Measurements from ENCODE around the gene UPK3A. TPM values are rescaled to one million over a fixed set of nuclear protein-coding genes. Genes with fewer than 3 reads are reported as not detected.
A peak's percentile ranks its signal among the peaks of the same experiment; 100 is the strongest.

Gene UPK3A
- total RNA-seq, 1 donor from 2014 or later = 0.87 TPM

DNA sequence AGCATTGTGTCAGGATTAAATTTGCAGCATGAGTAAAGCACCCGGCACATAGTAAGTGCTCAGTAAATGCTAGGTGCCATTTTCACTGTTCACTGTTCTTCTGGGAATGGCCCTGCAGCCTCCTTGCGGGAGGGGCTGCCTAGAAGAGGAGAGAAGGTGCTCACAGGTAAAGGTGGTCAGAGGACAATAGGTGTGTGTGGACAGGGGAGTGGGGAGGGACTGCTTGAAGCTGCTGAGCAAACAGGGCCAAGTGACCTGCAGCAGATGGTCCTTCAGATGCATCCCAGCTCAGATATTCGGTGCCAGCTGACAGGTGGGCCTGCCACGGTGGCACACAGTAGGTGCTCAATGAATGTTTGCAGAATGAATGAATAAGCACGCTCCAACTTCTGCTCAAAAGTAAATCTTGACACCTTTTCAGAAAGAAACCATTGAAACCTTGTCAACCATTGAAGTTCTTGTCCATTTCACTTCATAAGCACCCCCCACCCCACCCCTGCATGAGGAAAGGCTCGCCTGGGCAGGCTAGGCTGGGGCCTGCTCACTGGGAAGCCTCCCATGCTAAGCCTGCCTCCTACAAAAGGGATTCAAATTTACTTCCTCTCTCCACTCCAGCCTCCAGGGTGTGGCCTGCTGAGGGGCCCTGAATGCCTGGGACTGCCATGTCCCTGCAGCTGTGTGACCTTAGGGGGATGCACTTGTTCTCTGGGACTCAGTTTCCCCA is 45.6 kb upstream of the UPK3A start:
- DNase-seq (ENCODE audit: low spot score in 2 of 2, unreplicated experiment in 2 of 2) = no peak
- TF ChIP-seq CTCF (IDR thresholded peaks at IDR 0.05; ENCODE audit: unreplicated experiment) = no peak
- Mint-ChIP-seq H3K27me3 (ENCODE audit: low read depth) (no peaks in the 10 kb centered on the region), H3K4me3 (peak overlapping the region; percentile 83), H3K9me3 (no peaks in the 10 kb centered on the region), H3K27ac (no peak overlapping the region), H3K36me3 (no peaks in the 10 kb centered on the region), H3K4me1 (peaks cover 18% of the 10 kb centered on the region)

DNA sequence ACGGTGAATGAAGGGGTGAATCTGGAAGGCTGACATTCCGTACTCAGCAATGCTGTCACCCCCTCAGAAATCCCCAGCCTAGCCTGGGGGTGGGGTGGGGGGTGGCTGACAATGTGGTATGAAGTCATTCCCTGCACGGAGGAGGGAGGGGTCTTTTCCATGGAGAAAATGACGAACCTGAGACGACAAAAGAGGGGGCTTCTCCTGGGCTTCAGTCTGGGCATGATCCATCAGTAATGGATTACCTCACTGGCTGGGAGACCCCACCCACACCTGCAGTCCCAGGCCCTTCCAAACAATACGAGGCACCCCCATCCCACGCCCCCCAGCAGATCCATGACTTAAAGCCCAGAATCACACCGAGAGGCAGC is 45.1 kb upstream of the UPK3A start:
- no peaks in the 10 kb centered on the region for H3K9me3 Mint-ChIP-seq
- peaks cover 18% of the 10 kb centered on the region for H3K4me1 Mint-ChIP-seq
- no peak for TF ChIP-seq CTCF (IDR thresholded peaks at IDR 0.05; ENCODE audit: unreplicated experiment)
- no peak for DNase-seq (ENCODE audit: low spot score in 2 of 2, unreplicated experiment in 2 of 2)
- no peaks in the 10 kb centered on the region for H3K36me3 Mint-ChIP-seq
- H3K27me3 Mint-ChIP-seq (ENCODE audit: low read depth) = no peaks in the 10 kb centered on the region
- peak overlapping the region; percentile 83 for H3K4me3 Mint-ChIP-seq
- H3K27ac Mint-ChIP-seq = no peak overlapping the region

DNA sequence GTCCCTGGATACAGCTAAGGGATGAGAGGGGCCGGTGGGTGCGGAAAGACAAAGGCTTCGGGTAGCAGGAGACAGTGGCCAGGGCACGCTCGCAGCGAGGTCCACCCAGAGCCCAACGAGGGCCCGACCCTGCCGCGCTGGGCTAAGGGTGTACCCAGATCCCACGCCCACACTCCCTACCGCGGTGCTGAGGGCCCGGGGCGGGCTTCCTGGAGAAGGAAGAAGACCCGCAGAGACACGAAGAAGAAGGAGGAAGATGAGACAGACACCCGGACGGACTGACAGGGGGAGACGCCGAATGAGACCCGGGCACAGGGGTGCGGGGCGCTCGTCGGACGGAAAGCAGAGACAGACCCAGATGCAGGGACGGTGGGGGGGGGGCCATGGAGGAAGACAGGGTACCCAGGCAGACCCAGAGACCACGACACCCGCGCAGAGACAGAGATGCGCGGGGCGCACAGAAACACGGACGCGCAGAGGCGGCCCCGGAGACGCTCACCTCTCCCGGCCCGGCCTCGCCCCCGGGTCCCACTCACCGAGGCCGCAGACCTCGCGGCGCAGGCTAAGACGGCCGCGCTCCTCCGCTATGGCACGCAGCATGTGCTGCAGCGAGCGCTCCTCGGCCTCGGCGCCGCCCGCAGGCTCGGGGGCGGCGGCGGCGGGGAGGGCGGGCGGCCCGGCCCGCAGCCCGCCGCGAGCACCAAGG is 44.5 kb upstream of the UPK3A start:
- no peaks in the 10 kb centered on the region for H3K9me3 Mint-ChIP-seq
- no peaks in the 10 kb centered on the region for H3K36me3 Mint-ChIP-seq
- TF ChIP-seq CTCF (IDR thresholded peaks at IDR 0.05; ENCODE audit: unreplicated experiment) = no peak
- H3K27ac Mint-ChIP-seq = peak overlapping the region; percentile 48
- H3K4me3 Mint-ChIP-seq = peak overlapping the region; percentile 83
- H3K27me3 Mint-ChIP-seq (ENCODE audit: low read depth) = no peaks in the 10 kb centered on the region
- DNase-seq (ENCODE audit: low spot score in 2 of 2, unreplicated experiment in 2 of 2) = peak in 1 of 2 experiments; percentile 54
- peaks cover 18% of the 10 kb centered on the region for H3K4me1 Mint-ChIP-seq

- H3K4me3 Mint-ChIP-seq = peak within 1 kb of the TSS; percentile 83
- DNase-seq (ENCODE audit: low spot score in 2 of 2, unreplicated experiment in 2 of 2) = peak; percentile 65 to 69
These were observed 43.7 kb upstream of the UPK3A start, which contains the start of gene KIAA0930 for GRCh38 chr22:45240810-45241631. Gene KIAA0930 (minus strand): TSS chr22:45240894. CDS start chr22:45240703, 191 bp downstream.

More at GRCh38 chr22:45240810-45241631, 43.7 kb upstream of the UPK3A start, which contains the start of gene KIAA0930:
- Mint-ChIP-seq H3K36me3 (no peaks in the 10 kb centered on the region), H3K9me3 (no peaks in the 10 kb centered on the region), H3K27me3 (ENCODE audit: low read depth) (no peaks in the 10 kb centered on the region), H3K27ac (peak within 1 kb of the TSS; percentile 48), H3K4me1 (peaks cover 19% of the 10 kb centered on the region)
- no peak for TF ChIP-seq CTCF (IDR thresholded peaks at IDR 0.05; ENCODE audit: unreplicated experiment)

Data from mesothelial cell of epicardium (in vitro differentiated cells).